IPS DF 4.7 (cell line): ENCODE results near the gene RNF138.
"Not testable (repeated sequence)": the region's sequence is repeated elsewhere in the genome, so short reads cannot be mapped to it uniquely, and the experiment has no call there.

ENCODE experiments used
- DNase-seq: peaks from one replicate; pipeline ENCODE4 v3.0.0-alpha.2; 2013; ENCODE audit warnings: low spot score; ENCODE audit errors: extremely low read depth

The RNF138 gene, protein sequence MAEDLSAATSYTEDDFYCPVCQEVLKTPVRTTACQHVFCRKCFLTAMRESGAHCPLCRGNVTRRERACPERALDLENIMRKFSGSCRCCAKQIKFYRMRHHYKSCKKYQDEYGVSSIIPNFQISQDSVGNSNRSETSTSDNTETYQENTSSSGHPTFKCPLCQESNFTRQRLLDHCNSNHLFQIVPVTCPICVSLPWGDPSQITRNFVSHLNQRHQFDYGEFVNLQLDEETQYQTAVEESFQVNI

GRCh38 chr18:32091724-32092421 lies at the start of gene RNF138:
Gene RNF138 (plus strand): TSS chr18:32091874. CDS start chr18:32092777, 903 bp downstream.
- no peak for DNase-seq

DNA sequence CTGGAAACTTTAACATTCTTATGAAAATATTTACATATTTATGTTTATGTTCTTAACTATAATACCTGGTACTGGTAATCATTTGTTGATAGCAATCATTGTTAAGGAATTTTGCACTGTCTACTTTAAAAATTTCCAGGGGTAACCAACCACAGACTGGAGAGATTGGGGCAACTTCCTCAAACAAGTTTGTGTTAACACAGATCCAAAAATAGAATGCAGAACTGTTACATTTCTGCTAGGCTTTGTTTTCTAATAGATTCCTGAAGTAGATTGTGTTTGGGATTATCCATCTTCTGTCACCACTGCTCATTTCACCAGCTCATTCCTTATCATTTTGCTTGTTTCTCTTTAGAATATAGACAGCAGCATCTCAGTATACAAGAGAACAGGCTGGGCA lies 49.3 kb upstream of the RNF138 start:
- DNase-seq: no peak

- no peak for DNase-seq
Measured at GRCh38 chr18:32048507-32049091, 43.1 kb upstream of the RNF138 start.

DNA sequence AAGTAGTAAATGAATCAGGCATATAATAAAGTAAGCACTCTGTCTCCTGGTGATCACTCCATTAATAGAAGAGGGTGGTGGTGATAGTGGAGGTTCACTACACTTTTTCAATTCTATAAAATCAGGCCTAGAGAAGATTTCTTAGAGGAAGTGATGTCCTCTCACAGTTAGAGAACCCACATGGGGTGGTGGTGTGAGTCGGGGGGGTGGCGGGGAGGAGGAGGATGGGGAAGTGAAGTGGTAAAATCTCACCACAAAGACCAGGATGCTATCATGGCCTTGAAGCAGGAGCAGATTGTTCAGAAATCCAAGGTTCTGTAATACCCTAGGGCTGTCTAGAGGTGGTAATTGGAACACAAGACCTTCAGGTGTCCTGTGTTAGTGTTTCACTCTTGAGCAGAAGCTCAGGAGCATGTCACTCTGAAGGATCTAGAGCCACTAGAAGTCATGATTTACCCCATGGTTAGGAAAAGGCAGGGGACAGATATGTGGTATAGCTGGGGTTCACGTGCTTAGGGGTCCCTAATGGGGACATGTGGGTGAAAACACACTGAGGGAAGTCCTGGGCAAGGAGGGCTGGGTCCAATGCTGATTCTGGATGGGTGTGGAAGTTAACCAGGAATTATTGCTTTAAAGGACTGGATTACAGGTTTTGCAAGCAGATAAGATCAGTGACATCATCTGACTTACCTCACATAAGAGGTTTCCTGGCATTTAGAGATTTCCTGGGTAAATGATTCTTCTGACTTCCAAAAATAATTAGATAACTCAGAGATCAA lies 42.1 kb upstream of the RNF138 start:
- DNase-seq: no peak

- no peak for DNase-seq
Measured at GRCh38 chr18:32056613-32057358, 34.9 kb upstream of the RNF138 start.

GRCh38 chr18:32057624-32058165 lies 34.0 kb upstream of the RNF138 start:
- peak; percentile 14 for DNase-seq

DNA sequence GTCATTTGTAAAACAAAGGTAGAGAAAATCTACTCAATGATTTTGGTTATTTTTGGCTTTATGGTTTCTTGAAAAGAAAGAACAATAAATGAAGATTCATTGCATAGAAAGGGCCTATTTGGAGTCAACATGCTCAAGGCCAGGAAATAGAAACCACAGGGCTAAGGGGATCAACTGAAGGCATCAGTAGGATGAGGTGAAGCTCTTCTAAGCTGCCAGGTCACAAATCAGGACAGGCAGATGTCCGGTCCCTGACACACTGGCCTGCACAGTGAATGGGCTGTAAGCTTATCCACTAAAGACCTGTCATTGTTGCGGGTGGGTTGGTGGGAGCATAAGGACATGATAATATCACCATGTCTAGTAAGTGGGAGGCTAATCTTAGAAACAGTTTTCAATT lies 31.6 kb upstream of the RNF138 start:
- DNase-seq: no peak

DNA sequence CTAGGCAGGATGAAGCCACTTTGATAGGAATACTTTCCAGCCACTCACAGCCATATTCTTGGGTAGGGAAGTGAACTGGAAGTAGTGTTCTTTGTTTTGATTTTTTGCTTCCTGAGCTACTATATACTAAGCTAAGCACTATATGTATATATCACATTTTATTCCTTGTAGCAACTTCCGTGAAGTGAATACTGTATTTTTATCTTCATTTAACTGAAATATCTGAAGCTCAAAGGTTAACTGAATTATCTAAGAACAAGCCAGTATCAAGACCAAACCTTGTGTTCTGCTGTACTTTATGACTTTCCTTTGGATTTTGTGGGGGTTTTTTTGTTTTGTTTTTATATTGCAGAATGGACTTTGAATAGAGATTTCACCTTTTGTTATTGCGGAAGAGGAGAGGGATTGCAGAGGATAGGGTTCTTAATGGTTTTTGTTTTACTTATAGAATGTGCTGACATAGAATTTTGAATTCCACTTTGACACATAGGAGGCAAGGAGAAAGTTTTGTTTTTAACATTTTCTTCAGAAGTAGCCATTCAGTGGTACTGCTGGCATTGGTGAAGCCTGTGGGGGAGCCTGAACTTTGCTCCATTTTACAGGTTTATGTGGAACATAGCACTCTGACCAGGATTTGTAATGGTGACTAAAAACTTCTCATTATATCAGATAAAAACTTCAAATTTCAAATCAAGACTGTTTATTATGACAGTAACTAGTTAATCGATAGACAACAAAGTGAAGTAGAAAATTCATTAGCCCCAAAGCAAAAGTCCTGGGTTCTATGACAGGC lies 24.1 kb upstream of the RNF138 start:
- no peak for DNase-seq

GRCh38 chr18:32072321-32072720 lies 19.4 kb upstream of the RNF138 start:
- no peak for DNase-seq

DNA sequence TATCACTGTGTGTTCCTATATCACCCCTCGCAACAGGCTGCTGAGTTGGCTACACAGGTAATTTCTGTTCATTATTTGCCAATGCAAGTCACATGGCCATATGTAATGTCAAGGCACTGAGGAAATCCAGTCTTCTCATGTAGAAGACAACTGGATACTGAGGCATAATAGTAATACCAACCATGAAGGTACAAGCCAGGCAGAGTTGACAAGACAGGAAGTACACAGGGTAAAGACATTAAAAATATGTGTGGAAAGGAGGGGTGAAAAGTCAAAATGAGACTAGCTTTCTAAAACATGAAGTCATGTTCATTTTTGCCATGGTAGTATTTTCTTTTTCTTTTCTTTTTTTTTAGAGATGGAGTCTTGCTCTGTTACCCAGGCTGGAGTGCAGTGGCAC lies 17.5 kb upstream of the RNF138 start:
- no peak for DNase-seq

DNA sequence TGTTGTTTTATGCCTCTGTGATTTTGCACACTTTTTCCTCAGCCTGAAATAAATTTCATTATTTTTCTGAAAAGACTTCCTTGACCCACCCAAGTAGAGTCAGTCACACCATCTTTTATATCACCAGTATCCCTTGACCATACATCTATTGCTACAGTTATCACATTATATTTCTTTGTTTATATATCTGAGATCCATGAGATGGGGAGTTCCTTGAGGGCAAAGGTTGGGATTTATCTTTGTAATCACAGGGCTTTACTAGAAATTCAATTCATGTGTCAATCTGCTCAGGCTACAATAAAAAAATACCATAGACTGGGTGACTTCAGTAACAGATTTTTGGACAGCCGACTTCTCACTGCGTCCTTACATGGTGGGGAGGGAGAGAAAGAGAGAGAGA lies 12.8 kb upstream of the RNF138 start:
- no peak for DNase-seq

DNA sequence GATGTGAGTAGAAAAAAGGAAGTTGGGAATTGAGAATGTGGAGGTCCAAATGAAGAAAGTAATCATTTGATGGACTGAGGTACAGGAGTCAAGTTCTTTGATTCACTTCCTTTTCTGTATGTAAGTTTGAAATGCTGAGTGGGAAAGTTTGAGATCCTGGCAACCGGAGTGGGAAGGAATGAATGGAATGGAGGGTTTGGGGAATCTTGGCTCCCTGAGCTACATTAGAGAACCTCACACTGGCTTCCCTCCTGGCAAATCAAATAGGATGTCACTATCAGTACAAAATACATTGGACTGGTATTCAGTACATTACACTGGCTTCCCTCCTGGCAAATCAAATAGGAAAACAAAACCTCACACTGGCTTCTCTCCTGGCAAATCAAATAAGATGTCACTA lies 9.8 kb upstream of the RNF138 start:
- no peak for DNase-seq

DNA sequence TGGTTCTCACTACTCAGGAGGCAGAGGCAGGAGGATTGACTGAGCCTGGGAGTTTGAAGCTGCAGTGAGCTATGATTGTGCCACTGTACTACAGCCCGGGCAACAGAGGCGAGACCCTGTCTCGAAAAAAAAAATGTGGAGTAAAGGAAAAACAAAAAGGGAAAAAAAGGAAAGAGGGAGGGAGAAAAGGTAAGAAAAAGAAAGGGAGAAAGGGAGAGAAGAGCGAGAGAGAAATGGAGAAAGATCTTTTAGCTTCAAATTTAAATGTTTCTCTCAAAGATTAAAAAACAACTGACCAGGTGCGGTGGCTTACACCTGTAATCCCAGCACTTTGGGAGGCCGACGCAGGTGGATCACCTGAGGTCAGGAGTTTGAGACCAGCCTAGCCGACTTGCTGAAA lies 7.9 kb upstream of the RNF138 start:
- DNase-seq: no peak

DNA sequence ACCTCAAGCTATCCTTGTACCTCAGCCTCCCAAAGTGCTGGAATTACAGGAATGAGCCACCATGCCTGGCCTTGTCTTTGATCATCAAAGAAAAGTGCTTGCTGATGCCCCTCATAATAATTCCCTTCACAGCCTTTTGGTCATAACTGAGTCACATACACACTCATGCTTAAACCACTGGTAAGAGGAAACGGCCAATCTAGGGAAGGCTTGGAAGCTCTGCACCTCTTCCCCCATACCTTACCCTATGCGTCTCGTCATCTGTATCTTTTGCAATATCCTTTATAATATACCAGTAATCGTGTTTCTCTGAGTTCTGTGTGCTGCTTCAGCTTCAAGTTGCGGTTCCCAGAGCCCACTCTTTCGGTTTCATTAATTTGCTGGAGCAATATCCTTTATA lies 4.8 kb upstream of the RNF138 start:
- no peak for DNase-seq

- DNase-seq: not testable (repeated sequence)
Measured at GRCh38 chr18:32090831-32091230, 843 bp upstream of the RNF138 start.

DNA sequence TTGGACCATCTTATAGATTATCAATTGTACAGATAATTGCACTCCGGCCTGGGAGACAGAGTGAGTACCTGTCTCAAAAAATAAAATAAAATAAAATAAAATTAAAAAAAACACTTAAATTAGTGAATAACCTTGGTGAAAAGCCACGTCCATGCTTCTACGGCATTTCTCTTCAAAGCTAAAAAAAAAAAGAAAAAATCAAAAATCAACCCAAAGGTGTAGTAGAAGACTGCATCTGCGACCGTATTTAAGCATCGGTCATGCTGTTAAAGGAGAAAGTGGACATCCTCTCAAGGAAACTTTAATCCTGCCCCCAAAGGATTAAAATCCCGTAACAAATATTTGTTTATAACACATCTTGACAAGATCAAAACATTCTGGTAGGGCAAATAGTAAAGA lies 350 bp upstream of the RNF138 start:
- no peak for DNase-seq

GRCh38 chr18:32092422-32093101 lies 888 bp downstream of the RNF138 start:
- DNase-seq: peak; percentile 76

GRCh38 chr18:32093102-32093511 lies 1.4 kb downstream of the RNF138 start:
- no peak for DNase-seq

DNA sequence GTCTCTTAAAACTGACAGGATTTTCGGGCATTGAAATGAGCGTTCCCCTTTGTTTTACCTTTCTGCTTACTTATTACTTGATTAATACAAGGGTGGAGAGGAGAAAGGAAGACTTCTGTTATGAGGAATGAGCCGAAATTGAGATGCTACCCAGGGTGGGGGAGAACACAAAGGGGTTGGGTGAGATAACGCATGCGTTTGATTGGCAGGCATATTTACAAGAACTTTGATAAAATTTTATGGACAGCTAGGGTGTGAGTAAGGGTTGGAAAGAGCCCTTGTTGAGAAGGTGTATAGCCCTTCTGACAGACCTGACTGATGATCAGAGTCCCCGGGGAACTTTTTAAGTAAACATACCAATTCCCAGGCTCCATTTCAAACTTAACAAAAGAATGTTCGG lies 1.8 kb downstream of the RNF138 start:
- DNase-seq: no peak
